Measurements from ENCODE around the gene RHOC. TPM values are rescaled to one million over a fixed set of nuclear protein-coding genes. Genes with fewer than 3 reads are reported as not detected.
A peak's percentile ranks its signal among the peaks of the same experiment; 100 is the strongest.

The RHOC gene
- total RNA-seq, 2 experiments from 2014 or later, result 81.2 to 85.5 TPM

DNA sequence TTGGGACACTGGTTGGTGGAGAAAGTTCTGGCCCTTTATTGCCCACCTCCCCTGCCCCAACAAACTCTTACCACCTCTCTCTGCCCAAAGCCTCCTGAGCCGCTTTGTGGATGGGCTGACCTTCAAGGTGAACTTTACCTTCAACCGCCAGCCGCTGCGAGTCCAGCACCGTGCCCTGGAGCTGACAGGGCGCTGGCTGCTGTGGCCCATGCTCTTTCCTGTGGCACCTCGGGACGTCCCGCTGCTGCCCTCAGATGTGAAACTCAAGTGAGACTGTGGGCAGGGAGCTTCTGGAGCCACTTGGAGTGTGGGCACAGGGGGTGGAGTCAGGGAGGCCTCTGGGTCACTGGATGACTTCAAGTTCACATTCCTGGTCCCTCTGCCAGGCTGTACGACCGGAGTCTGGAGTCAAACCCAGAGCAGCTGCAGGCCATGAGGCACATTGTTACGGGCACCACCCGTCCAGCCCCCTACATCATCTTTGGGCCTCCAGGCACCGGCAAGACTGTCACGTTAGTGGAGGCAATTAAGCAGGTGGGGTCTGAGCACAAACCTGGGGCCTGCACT lies 12.5 kb downstream of the RHOC start:
- no peak overlapping the region for H3K4me3 Mint-ChIP-seq
- no peaks in the 10 kb centered on the region for H3K9me3 Mint-ChIP-seq
- peaks cover 6% of the 10 kb centered on the region for H3K36me3 Mint-ChIP-seq
- POLR2A ChIA-PET, result interaction anchor here (3.0 kb wide), 1 partner anchor 9 kb away, joined by 8 read pairs; no protein-coding TSS in a partner anchor
- H3K4me1 Mint-ChIP-seq, result no peaks in the 10 kb centered on the region
- no peak for ATAC-seq (ENCODE audit: low read depth)
- H3K27ac Mint-ChIP-seq, result no peak overlapping the region
- DNase-seq, result no peak
- no peaks in the 10 kb centered on the region for H3K27me3 Mint-ChIP-seq

DNA sequence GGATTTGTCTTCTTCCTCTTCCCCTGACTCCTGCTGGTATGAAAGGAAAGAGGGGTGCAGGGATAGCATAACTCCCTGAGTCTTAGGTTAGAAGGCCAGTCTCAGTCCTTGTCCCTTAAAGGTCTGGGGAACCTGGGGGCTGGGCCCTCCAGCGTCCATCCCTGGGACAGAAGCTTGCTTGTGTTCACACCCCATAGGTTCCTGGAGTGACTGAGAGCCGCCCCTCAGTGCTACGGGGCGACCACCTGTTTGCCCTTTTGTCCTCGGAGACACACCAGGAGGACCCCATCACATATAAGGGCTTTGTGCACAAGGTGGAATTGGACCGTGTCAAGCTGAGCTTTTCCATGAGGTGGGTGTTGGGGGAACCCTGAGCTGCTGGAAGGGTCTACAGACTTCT lies 13.1 kb downstream of the RHOC start:
- DNase-seq, result no peak
- H3K27ac Mint-ChIP-seq, result no peak overlapping the region
- H3K4me1 Mint-ChIP-seq, result no peaks in the 10 kb centered on the region
- H3K9me3 Mint-ChIP-seq, result no peaks in the 10 kb centered on the region
- no peaks in the 10 kb centered on the region for H3K27me3 Mint-ChIP-seq
- peaks cover 6% of the 10 kb centered on the region for H3K36me3 Mint-ChIP-seq
- no peak overlapping the region for H3K4me3 Mint-ChIP-seq
- no peak for ATAC-seq (ENCODE audit: low read depth)
- POLR2A ChIA-PET, result interaction anchor here (3.0 kb wide), 1 partner anchor 10 kb away, joined by 8 read pairs; no protein-coding TSS in a partner anchor

DNA sequence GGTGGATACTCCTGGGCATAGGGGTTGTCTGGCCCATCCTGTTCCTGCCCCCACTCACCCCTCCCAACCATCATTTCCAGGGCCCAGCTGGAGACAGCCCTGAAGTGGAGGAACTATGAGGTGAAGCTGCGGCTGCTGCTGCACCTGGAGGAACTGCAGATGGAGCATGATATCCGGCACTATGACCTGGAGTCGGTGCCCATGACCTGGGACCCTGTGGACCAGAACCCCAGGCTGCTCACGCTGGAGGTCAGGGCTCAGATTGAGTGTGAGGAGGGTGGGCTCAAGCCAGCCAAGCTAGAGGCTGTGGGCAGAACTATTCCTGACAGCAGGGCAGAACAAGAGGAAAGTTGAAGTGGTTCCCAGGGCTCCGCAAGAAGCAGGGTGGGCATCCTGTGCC lies 14.2 kb downstream of the RHOC start:
- Mint-ChIP-seq H3K27ac (no peak overlapping the region), H3K36me3 (peaks cover 8% of the 10 kb centered on the region), H3K9me3 (no peaks in the 10 kb centered on the region), H3K4me3 (no peak overlapping the region), H3K27me3 (no peaks in the 10 kb centered on the region), H3K4me1 (no peaks in the 10 kb centered on the region)
- DNase-seq, result no peak
- no peak for ATAC-seq (ENCODE audit: low read depth)
- POLR2A ChIA-PET, result no interaction called here

DNA sequence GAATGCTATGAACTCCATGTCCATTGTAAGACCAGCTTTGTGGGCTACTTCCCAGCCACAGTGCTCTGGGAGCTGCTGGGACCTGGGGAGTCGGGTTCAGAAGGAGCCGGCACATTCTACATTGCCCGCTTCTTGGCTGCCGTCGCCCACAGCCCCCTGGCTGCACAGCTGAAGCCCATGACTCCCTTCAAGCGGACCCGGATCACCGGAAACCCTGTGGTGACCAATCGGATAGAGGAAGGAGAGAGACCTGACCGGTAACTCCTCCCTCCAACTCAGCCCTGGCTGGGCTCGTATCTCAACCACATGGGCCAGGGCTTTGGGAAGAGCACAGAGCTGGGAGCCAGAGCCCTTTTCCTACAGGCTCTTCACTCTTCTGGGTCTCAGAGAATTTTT lies 17.1 kb downstream of the RHOC start:
- DNase-seq (no peak), ATAC-seq (ENCODE audit: low read depth) (no peak)
- H3K4me1 Mint-ChIP-seq, result peaks cover 9% of the 10 kb centered on the region
- H3K9me3 Mint-ChIP-seq, result no peaks in the 10 kb centered on the region
- H3K27me3 Mint-ChIP-seq, result no peaks in the 10 kb centered on the region
- H3K27ac Mint-ChIP-seq, result no peak overlapping the region
- no peak overlapping the region for H3K4me3 Mint-ChIP-seq
- POLR2A ChIA-PET, result interaction anchor here (0.6 to 1.5 kb wide), 2 partner anchors 15 to 44 kb away, joined by 5 to 7 read pairs; no protein-coding TSS in a partner anchor
- H3K36me3 Mint-ChIP-seq, result peaks cover 8% of the 10 kb centered on the region

DNA sequence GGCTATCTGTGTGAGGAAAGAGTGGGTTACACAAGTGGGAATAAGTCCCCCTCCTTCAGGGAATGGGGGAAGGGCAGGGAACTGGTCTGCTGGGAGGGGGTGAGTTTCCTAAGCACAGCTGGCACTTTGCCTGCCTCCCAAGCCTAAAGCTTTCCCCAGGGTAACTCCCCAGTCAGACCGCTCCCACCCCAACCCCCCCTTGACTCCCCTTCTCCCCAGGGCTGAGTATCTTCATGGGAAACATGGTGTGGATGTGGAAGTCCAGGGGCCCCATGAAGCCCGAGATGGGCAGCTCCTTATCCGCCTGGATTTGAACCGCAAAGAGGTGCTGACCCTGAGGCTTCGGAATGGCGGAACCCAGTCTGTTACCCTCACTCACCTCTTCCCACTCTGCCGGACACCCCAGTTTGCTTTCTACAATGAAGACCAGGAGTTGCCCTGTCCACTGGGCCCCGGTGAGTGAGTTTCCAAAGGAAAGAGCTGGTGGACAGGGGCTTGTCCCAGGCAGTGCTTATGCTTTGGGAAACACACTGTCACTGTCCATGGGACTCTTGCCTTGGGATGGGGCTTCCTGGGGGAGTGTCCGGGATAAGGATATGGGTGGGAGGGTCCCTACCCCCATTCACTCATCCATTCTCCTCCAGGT lies 17.6 kb downstream of the RHOC start:
- no peak for ATAC-seq (ENCODE audit: low read depth)

DNA sequence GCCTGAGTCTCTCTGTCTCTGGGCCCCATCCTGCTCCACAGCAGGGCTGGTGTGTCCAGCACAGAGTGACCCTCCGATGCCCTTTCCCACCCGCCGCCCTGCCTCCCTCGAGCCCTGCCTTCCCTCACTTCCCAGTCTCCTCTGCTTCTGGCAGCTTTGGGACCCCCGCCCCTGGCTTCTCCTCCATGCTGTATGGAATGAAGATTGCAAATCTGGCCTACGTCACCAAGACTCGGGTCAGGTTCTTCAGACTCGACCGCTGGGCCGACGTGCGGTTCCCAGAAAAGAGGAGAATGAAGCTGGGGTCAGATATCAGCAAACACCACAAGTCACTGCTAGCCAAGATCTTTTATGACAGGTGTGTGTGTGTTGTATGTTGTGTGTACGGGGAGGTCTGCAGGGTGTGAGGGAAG lies 18.1 kb downstream of the RHOC start:
- POLR2A ChIA-PET, result interaction anchor here (0.6 kb wide), 1 partner anchor 36 kb away, joined by 3 read pairs; no protein-coding TSS in a partner anchor
- no peaks in the 10 kb centered on the region for H3K9me3 Mint-ChIP-seq
- no peak overlapping the region for H3K4me3 Mint-ChIP-seq
- H3K4me1 Mint-ChIP-seq, result peaks cover 9% of the 10 kb centered on the region
- ATAC-seq (ENCODE audit: low read depth) (no peak), DNase-seq (no peak)
- peaks cover 8% of the 10 kb centered on the region for H3K36me3 Mint-ChIP-seq
- no peaks in the 10 kb centered on the region for H3K27me3 Mint-ChIP-seq
- H3K27ac Mint-ChIP-seq, result no peak overlapping the region

More for the DNA sequence above, 17.6 kb downstream of the RHOC start:
- Mint-ChIP-seq H3K4me1 (peaks cover 9% of the 10 kb centered on the region), H3K27me3 (no peaks in the 10 kb centered on the region), H3K27ac (no peak overlapping the region), H3K4me3 (no peak overlapping the region), H3K9me3 (no peaks in the 10 kb centered on the region), H3K36me3 (peaks cover 8% of the 10 kb centered on the region)
- no peak for DNase-seq
- POLR2A ChIA-PET, result interaction anchor here (0.6 to 1.5 kb wide), 2 partner anchors 16 to 44 kb away, joined by 5 to 7 read pairs; no protein-coding TSS in a partner anchor

DNA sequence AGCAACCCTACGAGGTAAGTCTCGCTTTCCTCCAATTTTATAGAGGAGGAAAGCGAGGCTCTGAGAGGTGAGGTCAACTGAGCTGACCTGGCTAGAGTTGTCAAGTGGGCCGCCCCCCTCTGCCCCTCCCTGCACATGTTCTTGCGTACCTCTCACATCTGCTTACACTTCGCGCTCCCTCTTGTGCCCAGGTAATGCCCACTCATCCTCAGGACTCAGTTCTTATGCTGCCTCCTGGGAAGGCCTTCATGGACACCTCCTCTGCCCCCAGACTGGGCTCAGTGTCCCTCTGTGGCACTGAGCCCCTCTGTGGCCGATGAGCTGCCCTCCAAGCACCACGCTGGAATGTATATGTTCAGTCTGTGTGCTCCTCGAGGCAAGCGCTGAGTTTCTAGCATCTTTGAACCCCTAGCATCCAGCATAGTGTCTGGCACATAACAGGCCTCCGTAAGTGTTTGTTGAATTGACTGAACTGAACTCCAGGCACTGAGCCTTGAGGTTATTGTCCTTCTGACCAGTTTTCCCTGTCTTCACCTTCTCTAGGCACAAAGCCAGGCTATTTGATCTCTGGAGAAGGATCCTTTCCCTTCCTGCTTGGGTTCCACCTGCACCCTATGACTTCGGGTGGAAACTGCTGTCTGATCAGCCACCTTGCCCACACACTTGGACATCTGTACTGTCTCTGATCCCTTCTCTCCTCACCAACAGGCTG lies 19.0 kb downstream of the RHOC start:
- H3K27me3 Mint-ChIP-seq, result no peaks in the 10 kb centered on the region
- DNase-seq, result no peak
- peaks cover 8% of the 10 kb centered on the region for H3K36me3 Mint-ChIP-seq
- ATAC-seq (ENCODE audit: low read depth), result no peak
- no peak overlapping the region for H3K4me3 Mint-ChIP-seq
- H3K4me1 Mint-ChIP-seq, result peaks cover 9% of the 10 kb centered on the region
- POLR2A ChIA-PET, result interaction anchor here (0.6 kb wide), 1 partner anchor 36 kb away, joined by 3 read pairs; no protein-coding TSS in a partner anchor
- H3K27ac Mint-ChIP-seq, result peak overlapping the region; percentile 58
- H3K9me3 Mint-ChIP-seq, result no peaks in the 10 kb centered on the region

DNA sequence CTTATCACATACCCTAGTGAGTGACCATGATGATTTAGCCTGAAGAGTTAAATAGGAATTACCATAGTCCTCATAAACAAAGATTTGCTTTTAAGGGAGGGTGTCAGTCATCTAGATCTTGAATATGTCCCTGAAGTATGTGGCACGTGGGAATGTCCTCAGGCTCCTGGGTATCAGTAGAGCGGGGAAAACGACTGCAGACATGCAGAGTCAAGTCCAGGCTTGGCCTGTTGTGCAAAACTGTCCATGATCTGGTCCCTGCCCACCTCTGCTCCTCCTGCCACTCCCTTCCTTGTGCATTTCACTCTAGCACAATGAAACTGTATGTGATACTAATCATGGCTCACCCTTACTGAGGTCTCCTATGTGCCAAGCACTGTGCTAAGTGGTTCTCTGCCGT lies 19.6 kb downstream of the RHOC start:
- no peak for ATAC-seq (ENCODE audit: low read depth)
- no peaks in the 10 kb centered on the region for H3K9me3 Mint-ChIP-seq
- no peak for DNase-seq
- POLR2A ChIA-PET, result no interaction called here
- H3K36me3 Mint-ChIP-seq, result peaks cover 8% of the 10 kb centered on the region
- H3K27me3 Mint-ChIP-seq, result no peaks in the 10 kb centered on the region
- H3K4me3 Mint-ChIP-seq, result no peak overlapping the region
- H3K27ac Mint-ChIP-seq, result no peak overlapping the region
- peaks cover 9% of the 10 kb centered on the region for H3K4me1 Mint-ChIP-seq

DNA sequence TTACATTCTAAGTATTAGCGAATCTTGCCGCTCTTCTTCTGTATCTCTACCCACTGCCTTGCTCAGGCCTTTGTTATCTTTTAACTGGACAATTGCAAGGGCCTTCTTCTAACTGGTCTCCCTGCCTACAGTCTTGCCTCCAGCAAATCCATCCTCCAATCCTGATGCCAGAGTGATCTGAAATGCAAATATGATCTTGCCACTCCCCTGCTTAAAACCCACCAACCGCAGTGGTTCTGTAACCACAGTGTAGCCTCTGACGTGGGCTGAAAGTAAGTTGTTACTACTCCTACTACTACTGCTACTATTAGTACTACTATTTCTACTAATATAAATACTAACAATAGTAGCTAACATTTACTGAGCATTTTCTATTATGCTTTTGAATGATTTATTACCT lies 20.1 kb downstream of the RHOC start:
- H3K36me3 Mint-ChIP-seq, result peaks cover 8% of the 10 kb centered on the region

DNA sequence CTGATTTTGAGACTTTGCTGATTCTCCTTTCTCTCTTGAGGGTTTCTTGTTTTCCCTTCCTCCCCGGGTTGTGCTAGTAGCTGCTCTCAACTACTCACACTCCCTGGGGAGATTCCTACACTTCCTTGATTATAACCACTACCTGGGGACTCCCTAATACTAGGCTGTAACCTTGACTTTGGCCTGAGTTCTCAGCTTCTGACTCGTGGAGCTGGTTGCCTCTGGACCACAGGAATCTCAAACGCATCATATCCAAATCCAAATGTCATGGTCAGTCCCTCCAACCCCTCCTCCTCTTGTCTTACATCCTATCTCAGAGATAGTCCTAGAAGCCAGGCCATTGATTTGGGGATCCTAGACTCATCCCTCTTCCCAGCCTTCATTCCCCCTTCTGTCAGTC lies 20.5 kb downstream of the RHOC start:
- DNase-seq, result no peak
- ATAC-seq (ENCODE audit: low read depth), result no peak
- no peak overlapping the region for H3K27ac Mint-ChIP-seq

More for the DNA sequence above, 20.1 kb downstream of the RHOC start:
- Mint-ChIP-seq H3K27ac (no peak overlapping the region), H3K9me3 (no peaks in the 10 kb centered on the region), H3K27me3 (no peaks in the 10 kb centered on the region), H3K4me1 (peaks cover 9% of the 10 kb centered on the region), H3K4me3 (no peak overlapping the region)
- ATAC-seq (ENCODE audit: low read depth), result no peak
- no peak for DNase-seq
- POLR2A ChIA-PET, result no interaction called here

DNA sequence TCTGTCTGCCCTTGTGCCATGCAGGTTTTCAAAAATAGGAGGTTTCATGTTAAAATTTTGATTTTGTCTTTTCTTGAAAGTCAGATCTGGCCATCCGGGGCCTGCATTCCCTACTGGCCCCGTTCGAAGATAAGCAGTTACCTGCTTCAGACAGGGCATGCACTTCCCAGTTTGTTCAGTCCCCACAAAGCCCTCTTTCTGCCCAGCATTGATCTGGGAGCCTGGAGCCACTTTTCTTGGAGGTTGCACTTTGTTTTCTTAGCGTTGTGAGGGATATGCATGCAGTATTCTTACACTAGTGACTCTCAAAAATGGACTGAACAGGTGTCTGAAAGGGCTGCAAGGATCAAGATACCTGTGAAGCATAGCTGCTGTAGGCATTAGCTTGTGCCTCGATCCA lies 21.0 kb downstream of the RHOC start:
- H3K36me3 Mint-ChIP-seq, result peaks cover 8% of the 10 kb centered on the region
- H3K27me3 Mint-ChIP-seq, result no peaks in the 10 kb centered on the region
- H3K9me3 Mint-ChIP-seq, result no peaks in the 10 kb centered on the region
- ATAC-seq (ENCODE audit: low read depth) (no peak), DNase-seq (no peak)
- peaks cover 9% of the 10 kb centered on the region for H3K4me1 Mint-ChIP-seq
- POLR2A ChIA-PET, result interaction anchor here (0.9 kb wide), 1 partner anchor 11 kb away, joined by 4 read pairs; the partner anchor contains the start of gene MOV10
- H3K27ac Mint-ChIP-seq, result no peak overlapping the region
- H3K4me3 Mint-ChIP-seq, result no peak overlapping the region

More for the DNA sequence above, 20.5 kb downstream of the RHOC start:
- Mint-ChIP-seq H3K27me3 (no peaks in the 10 kb centered on the region), H3K4me3 (no peak overlapping the region), H3K9me3 (no peaks in the 10 kb centered on the region), H3K4me1 (peaks cover 9% of the 10 kb centered on the region), H3K36me3 (peaks cover 7% of the 10 kb centered on the region)
- POLR2A ChIA-PET, result interaction anchor here (0.9 kb wide), 1 partner anchor 11 kb away, joined by 4 read pairs; the partner anchor contains the start of gene MOV10

DNA sequence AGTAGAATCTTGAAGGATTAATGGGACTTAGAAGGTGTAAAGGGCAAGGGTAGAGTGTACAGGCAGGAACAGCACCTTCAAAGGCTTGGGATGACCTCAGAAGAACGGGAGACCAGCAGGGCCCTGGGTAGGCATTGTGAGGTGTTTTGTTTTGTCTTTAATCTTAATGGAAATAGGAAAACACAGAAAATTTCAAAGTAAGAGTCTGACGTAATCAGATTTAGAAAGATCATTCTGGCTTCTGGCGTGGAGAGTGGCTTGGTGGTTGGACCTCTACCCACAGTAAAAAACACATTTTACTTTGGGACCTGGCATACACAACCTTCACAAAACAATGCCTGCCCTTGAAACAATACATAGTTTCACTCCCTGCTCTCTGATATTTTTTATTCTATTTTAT lies 28.3 kb downstream of the RHOC start:
- DNase-seq, result no peak
- H3K36me3 Mint-ChIP-seq, result peaks cover 20% of the 10 kb centered on the region
- ATAC-seq (ENCODE audit: low read depth), result no peak
- POLR2A ChIA-PET, result no interaction called here
- peaks cover 37% of the 10 kb centered on the region for H3K4me1 Mint-ChIP-seq
- no peak overlapping the region for H3K4me3 Mint-ChIP-seq
- H3K27me3 Mint-ChIP-seq, result no peaks in the 10 kb centered on the region
- H3K27ac Mint-ChIP-seq, result peak overlapping the region; percentile 22
- no peaks in the 10 kb centered on the region for H3K9me3 Mint-ChIP-seq

DNA sequence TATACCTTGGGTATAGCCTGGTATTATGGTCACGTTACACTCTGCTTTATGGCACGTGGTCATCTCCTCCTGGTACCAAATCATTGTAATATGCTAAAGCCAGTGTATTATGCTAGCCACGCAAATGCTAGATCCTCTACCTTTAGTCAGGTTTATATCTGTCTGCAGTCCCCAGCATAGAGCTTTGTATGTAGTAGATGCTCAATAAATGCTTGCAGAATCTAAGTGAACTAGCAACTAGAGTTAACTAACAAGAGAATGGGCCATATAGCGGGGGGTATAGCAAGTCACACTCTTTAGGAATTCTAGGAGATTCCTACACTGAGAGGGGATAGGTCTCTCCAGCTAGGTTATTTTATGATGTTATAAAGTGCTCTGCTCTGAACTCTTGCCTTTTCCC lies 29.4 kb downstream of the RHOC start:
- Mint-ChIP-seq H3K27me3 (no peaks in the 10 kb centered on the region), H3K4me1 (peaks cover 42% of the 10 kb centered on the region), H3K9me3 (no peaks in the 10 kb centered on the region), H3K36me3 (peaks cover 20% of the 10 kb centered on the region), H3K27ac (no peak overlapping the region), H3K4me3 (no peak overlapping the region)
- ATAC-seq (ENCODE audit: low read depth) (no peak), DNase-seq (no peak)
- POLR2A ChIA-PET, result interaction anchor here (0.6 kb wide), 1 partner anchor 140 kb away, joined by 4 read pairs; no protein-coding TSS in a partner anchor
